Inferior parietal cortex (tissue), 1 donor: ENCODE results near the gene CDC6.

ENCODE experiments used
- DNase-seq: peaks from one replicate; pipeline ENCODE4 v3.0.0-alpha.2; 2016; ENCODE audit errors: extremely low spot score

The CDC6 gene

DNA sequence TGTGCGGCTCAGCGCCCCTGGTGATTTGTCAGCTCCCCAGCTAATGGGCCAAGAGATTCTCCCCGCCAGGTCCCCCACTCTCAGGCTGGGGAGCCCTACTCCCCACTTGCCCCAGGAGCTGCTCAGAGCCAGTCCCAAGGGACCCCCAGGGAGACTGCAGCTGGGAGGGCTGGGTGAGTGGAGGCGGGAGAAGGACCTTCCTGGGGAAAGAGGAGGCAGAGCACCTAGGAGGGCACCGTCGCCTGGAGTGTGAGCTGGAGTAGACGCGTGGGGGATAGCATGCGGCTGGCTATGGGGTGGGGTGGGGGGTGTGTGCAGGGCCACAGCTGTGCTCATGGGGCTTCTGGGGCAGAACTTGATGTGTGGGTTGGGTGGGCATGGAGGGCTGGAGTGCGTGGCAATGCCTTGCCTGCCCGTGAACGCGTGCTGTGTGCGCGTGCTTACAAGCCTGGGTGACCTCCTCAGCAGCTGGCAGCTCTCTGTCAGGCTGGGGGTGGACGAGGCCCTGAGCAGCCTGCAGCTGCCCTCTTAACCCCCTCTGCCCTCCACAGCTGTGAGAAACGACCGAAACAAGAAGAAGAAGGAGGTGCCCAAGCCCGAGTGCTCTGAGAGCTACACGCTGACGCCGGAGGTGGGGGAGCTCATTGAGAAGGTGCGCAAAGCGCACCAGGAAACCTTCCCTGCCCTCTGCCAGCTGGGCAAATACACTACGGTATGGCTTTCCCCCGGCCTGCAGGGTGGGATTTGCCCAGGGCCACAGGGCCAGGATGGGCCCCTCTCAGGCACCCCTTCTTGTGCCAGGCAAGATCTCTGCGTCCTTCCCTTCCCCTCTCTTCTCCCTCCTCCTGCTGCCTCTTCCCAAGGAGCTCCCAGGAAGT lies 63.9 kb downstream of the CDC6 start:
- DNase-seq = no peak

DNA sequence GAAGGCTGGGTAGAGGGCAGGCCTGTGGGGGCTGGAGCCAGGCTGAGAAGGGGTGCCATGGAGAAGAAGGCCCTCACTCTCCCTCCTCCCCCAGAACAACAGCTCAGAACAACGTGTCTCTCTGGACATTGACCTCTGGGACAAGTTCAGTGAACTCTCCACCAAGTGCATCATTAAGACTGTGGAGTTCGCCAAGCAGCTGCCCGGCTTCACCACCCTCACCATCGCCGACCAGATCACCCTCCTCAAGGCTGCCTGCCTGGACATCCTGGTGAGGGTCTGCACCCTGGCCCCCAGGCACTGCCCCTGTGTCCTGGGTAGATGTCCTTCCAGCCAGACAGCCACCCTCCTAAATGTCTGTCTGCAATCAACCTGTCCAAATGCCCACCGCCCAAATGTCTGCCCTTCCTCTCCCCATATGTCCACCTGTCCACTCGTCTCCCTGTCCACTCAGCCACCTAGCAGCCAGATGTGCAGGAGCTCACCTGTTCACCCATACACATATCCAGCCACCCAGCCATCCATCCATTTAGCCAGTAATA lies 64.6 kb downstream of the CDC6 start:
- no peak for DNase-seq

DNA sequence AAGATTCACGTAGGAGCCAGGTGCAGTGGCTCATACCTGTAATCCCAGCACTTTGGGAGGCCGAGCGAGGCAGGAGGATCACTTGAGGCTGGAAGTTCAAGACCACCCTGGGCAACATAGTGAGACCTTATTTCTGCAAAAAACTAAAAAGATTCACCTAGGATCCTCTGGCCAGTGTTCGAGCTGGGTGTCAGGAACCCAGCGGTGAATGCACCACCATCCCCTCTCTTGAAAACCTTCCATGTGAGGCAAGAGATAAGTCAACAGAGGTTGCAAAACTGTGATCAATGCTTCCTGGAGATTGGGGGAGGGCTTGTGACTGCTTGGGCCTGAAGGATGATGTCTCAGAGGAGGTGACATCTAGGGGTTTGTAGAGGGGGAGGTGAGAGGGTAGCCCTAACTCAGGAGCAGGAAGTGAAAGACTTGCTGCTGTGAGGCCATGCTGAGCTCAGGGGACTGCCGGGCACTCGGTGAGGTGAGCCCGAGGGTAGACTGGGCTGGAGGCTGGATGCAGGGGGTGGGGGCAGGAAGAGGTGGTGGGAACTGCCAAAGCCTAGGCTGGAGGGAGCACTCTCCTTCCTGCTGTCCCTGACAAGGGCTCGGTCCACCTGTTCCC lies 65.2 kb downstream of the CDC6 start:
- DNase-seq = no peak
